ENCODE measurements around the gene ZNF629. TPM values are rescaled to one million over a fixed set of nuclear protein-coding genes. Genes with fewer than 3 reads are reported as not detected.
A peak's percentile ranks its signal among the peaks of the same experiment; 100 is the strongest.

ZNF629 gene
- total RNA-seq, 1 donor from 2014 or later, result 22.7 TPM

DNA sequence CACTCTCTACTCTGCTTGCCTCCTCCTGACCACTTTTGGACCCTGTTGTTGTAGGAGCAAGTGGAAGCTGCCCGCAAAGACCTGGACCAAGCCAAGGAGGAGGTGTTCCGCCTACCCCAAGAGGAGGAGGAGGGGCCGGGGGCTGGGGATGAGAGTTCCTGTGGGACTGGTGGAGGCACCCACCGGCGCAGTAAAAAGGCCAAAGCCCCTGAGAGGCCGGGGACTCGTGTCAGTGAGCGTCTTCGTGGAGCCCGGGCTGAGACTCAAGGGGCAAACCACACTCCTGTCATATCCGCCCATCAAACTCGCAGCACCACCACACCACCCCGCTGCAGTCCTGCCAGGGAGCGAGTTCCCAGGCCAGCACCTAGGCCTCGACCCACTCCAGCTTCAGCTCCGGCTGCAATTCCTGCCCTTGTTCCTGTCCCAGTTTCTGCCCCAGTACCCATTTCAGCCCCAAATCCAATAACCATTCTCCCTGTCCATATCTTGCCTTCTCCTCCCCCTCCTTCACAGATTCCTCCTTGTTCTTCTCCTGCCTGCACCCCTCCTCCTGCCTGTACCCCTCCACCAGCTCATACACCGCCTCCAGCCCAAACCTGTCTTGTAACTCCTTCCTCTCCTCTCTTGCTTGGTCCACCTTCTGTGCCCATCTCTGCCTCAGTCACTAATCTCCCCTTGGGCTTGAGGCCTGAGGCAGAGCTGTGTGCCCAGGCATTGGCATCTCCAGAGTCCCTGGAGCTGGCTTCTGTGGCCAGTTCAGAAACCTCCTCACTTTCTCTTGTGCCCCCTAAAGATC, 49.8 kb downstream of the ZNF629 start:
- peak; percentile 53 for DNase-seq (ENCODE audit: low spot score)
- intact Hi-C loops (cut with DNase I), result no loop called here

GRCh38 chr16:30731411-30731810, 55.6 kb downstream of the ZNF629 start:
- DNase-seq (ENCODE audit: low spot score), result no peak
- intact Hi-C loops (cut with DNase I), result no loop called here

DNA sequence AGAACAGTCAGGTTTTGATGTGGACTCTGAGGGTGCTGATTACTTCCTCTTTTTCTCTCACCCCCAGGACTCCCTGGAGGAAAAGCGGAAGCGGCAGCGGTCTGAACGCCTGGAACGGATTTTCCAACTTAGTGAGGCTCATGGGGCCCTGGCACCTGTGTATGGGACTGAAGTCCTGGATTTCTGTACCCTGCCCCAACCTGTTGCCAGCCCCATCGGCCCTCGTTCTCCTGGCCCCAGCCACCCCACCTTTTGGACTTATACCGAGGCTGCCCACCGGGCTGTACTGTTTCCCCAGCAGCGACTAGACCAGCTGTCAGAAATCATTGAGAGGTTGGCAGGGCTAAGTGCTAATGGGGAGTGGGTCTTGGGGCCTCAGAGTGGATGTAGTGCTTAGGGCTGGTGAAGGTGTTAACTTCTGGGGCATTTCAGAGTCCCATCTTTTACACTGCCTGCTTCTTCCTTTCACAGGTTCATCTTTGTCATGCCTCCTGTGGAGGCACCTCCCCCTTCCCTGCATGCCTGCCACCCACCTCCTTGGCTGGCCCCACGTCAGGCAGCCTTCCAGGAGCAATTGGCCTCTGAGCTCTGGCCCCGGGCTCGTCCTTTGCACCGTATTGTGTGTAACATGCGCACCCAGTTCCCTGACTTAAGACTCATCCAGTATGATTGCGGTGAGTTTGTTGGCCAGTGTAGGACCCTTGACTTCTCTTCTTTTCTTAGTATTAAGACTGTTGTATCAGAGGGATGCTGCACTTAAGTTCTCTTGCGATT, 57.9 kb downstream of the ZNF629 start:
- no peak for DNase-seq (ENCODE audit: low spot score)
- intact Hi-C loops (cut with DNase I), result no loop called here

Other genes starting within 250 kb of the ZNF629 start
- 11.4 TPM for gene ZNF764, start 228.8 kb downstream of the ZNF629 start, total RNA-seq
- gene ZNF688, start 215.5 kb downstream of the ZNF629 start, total RNA-seq, result 12.1 TPM
- gene ZNF785, start 201.5 kb downstream of the ZNF629 start, total RNA-seq, result 6.7 TPM
- gene ZNF689, start 176.8 kb downstream of the ZNF629 start, total RNA-seq, result 4.9 TPM
- gene PRR14, start 136.2 kb downstream of the ZNF629 start, total RNA-seq, result 21.1 TPM
- 33.2 TPM for gene FBRS, start 128.8 kb downstream of the ZNF629 start, total RNA-seq
- gene SRCAP, start 88.0 kb downstream of the ZNF629 start, total RNA-seq, result 47.8 TPM
- 13.2 TPM for gene PHKG2, start 38.8 kb downstream of the ZNF629 start, total RNA-seq
- 1.0 TPM for gene CFAP119, start 25.1 kb downstream of the ZNF629 start, total RNA-seq
- 47.9 TPM for gene RNF40, start 24.9 kb downstream of the ZNF629 start, total RNA-seq
- 27.6 TPM for gene BCL7C, start 106.9 kb upstream of the ZNF629 start, total RNA-seq
- 17.7 TPM for gene CTF1, start 109.4 kb upstream of the ZNF629 start, total RNA-seq
- gene FBXL19, start 136.4 kb upstream of the ZNF629 start, total RNA-seq, result 8.0 TPM
- gene ORAI3, start 161.9 kb upstream of the ZNF629 start, total RNA-seq, result 9.5 TPM
- 9.6 TPM for gene SETD1A, start 170.5 kb upstream of the ZNF629 start, total RNA-seq
- 5.4 TPM for gene HSD3B7, start 198.0 kb upstream of the ZNF629 start, total RNA-seq
- 1.6 TPM for gene STX1B, start 223.4 kb upstream of the ZNF629 start, total RNA-seq
- 41.1 TPM for gene STX4, start 246.4 kb upstream of the ZNF629 start, total RNA-seq